HG02623 (cell line): ENCODE measurements around the gene B3GNT8.
"Not testable (repeated sequence)": the region's sequence is repeated elsewhere in the genome, so short reads cannot be mapped to it uniquely, and the experiment has no call there.

Source experiments
- ATAC-seq: cut with Tn5 transposase; IDR thresholded peaks from one replicate; pipeline ENCODE4 v1.9.1; 2021; ENCODE audit warnings: moderate library complexity; ENCODE audit not compliant: unreplicated experiment

The B3GNT8 gene

GRCh38 chr19:41437944-41438574 lies 10.9 kb upstream of the B3GNT8 start:
- no peak for ATAC-seq

- no peak for ATAC-seq
Observed at GRCh38 chr19:41436674-41436951, 9.4 kb upstream of the B3GNT8 start.

GRCh38 chr19:41435936-41436673 lies 8.9 kb upstream of the B3GNT8 start:
- no peak for ATAC-seq

GRCh38 chr19:41435376-41435775 lies 8.2 kb upstream of the B3GNT8 start:
- ATAC-seq: not testable (repeated sequence)

GRCh38 chr19:41434450-41434849 lies 7.3 kb upstream of the B3GNT8 start:
- no peak for ATAC-seq

- ATAC-seq: no peak
Observed at GRCh38 chr19:41433171-41433570, 6.0 kb upstream of the B3GNT8 start.

- ATAC-seq: no peak
Observed at GRCh38 chr19:41431426-41432386, 4.5 kb upstream of the B3GNT8 start.

- ATAC-seq: no peak
Observed at GRCh38 chr19:41430922-41431321, 3.7 kb upstream of the B3GNT8 start.

GRCh38 chr19:41428481-41428859 lies 1.3 kb upstream of the B3GNT8 start:
- ATAC-seq: no peak

- no peak for ATAC-seq
Observed at GRCh38 chr19:41427647-41428480, 690 bp upstream of the B3GNT8 start.

GRCh38 chr19:41426116-41426841 lies 895 bp downstream of the B3GNT8 start:
- ATAC-seq: no peak

- ATAC-seq: no peak
Observed at GRCh38 chr19:41425174-41426115, 1.7 kb downstream of the B3GNT8 start.

- ATAC-seq: no peak
Observed at GRCh38 chr19:41424335-41425173, 2.6 kb downstream of the B3GNT8 start.

GRCh38 chr19:41422955-41423354 lies 4.2 kb downstream of the B3GNT8 start:
- ATAC-seq: no peak

- ATAC-seq: no peak
Observed at GRCh38 chr19:41422456-41422855, 4.7 kb downstream of the B3GNT8 start.

- no peak for ATAC-seq
Observed at GRCh38 chr19:41421973-41422372, 5.2 kb downstream of the B3GNT8 start.

- ATAC-seq: no peak
Observed at GRCh38 chr19:41421314-41421713, 5.9 kb downstream of the B3GNT8 start.
